Transverse colon (tissue), 4 donors: ENCODE measurements around the gene TARS1. TPM values are rescaled to one million over a fixed set of nuclear protein-coding genes. Genes with fewer than 3 reads are reported as not detected.

Source experiments
- DNase-seq: peaks from one replicate; pipeline ENCODE4 v3.0.0-alpha.2; 2019
- H3K27ac ChIP-seq, 4 donors: fragments of 200-600 bp; sonication (generic); 2 replicates each; pipeline ENCODE4 v1.5.1; 2016 to 2018; ENCODE audit warnings: inconsistent platforms in 4 of 4
- H3K27me3 ChIP-seq: fragments of 200-600 bp; sonication (generic); 2 replicates; pipeline ENCODE4 v1.5.1; 2017; ENCODE audit warnings: inconsistent platforms
- H3K36me3 ChIP-seq, 4 donors: fragments of 200-600 bp; sonication (generic); 2 replicates each; pipeline ENCODE4 v1.5.1; 2017 to 2019; ENCODE audit warnings: inconsistent platforms in 4 of 4
- H3K4me1 ChIP-seq, 4 donors: fragments of 200-600 bp; sonication (generic); 2 replicates each; pipeline ENCODE4 v1.5.1; 2017 to 2020; ENCODE audit warnings: inconsistent platforms in 4 of 4
- H3K4me3 ChIP-seq, 4 donors: fragments of 200-600 bp; sonication (generic); 1 replicate in 1 of 4; 2 replicates in 3 of 4; pipeline versions ENCODE4 v1.5.1 to v1.6.1; 2017 to 2019; ENCODE audit warnings: inconsistent platforms in 4 of 4
- H3K9me3 ChIP-seq, 2 donors: fragments of 200-600 bp; sonication (generic); 2 replicates each; pipeline ENCODE4 v1.5.1; 2017 to 2019; ENCODE audit warnings: inconsistent platforms in 2 of 2
- EP300 ChIP-seq: sonication (generic); formaldehyde crosslinking; IDR thresholded peaks from one replicate; pipeline ENCODE4 v1.6.1; 2017; ENCODE audit warnings: antibody characterized with exemption, low read depth
- POLR2A ChIP-seq: fragments of 450-650 bp; IDR thresholded peaks from one replicate; pipeline ENCODE4 v1.6.1; 2016; ENCODE audit warnings: antibody characterized with exemption, mild to moderate bottlenecking, moderate library complexity
- POLR2AphosphoS5 ChIP-seq, 3 donors: sonication (generic); formaldehyde crosslinking; IDR thresholded peaks; one replicate each; pipeline ENCODE4 v1.6.1; 2016; ENCODE audit warnings: antibody characterized with exemption in 3 of 3
- WGBS, 2 donors: methylation state at CpG; one replicate each; pipeline ENCODE4 v1.1.5; 2018; ENCODE audit warnings: low coverage in 1 of 2; 5-methylcytosine and 5-hydroxymethylcytosine counted together
- in situ Hi-C, 4 donors: fragments of 200-750 bp; cut with MboI; loops; one replicate each; pipeline versions ENCODE4 v1.15.0 to v1.15.1; 2017; ENCODE audit warnings: low sequenced_read_pairs in 3 of 4, low pct_ligation_motif_present in 1 of 4, low pct_unique_long_range_greater_than_20kb in 1 of 4
- intact Hi-C: fragments of 100-400 bp; cut with DNase I; formaldehyde crosslinking; loops from one replicate; pipeline ENCODE4 v1.15.1; 2023; ENCODE audit warnings: low total_unique reads
- total RNA-seq, 4 donors: library from RNA; depleted of rRNA; stranded (reverse); fragments of >200 nt; gene quantifications; one replicate each; pipeline ENCODE4 v1.1.0, GENCODE V29; 2016
- TF ChIP-seq, protein P1 (sequence below), 5 experiments: fragments of 200-600 bp in 3 of 5; fragments of 450-650 bp in 2 of 5; sonication (generic) in 3 of 5; IDR thresholded peaks; 1 replicate in 2 of 5; 2 replicates in 3 of 5; pipeline ENCODE4 v1.5.1; 2016 to 2017; ENCODE audit warnings: antibody characterized with exemption in 5 of 5, inconsistent platforms in 3 of 5, mild to moderate bottlenecking in 2 of 5, moderate library complexity in 1 of 5

Gene TARS1
- total RNA-seq, 4 donors from 2014 or later: 30.1 to 155 (median 92.1) TPM

DNA sequence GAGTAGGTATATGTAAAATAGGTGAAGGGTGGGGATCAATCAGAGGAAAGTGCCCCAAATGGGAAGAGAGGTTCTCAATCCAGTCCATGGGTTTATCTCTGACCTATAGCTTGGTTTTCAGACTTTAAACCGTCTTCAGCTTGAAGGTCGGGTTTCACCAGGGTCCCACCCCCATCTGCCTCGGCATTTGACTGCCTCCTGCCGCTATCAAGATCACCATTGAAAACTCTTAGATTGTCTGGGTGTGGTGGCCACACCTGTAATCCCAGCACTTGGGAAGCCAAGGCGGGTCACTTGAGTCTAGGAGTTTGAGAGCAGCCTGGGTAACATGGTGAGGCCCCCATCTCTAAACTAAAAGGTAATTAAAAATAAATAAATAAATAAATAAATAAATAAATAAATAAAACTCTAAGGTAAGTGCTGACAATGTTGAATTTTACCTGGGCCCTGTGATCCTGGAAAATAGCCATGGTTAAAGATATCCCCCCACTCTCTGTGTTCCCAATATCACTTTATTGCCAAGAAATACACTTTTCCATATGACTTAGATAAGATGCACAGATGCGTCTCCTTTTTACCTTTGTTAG, 48.8 kb downstream of the TARS1 start:
- in situ Hi-C loops (no loop called here), intact Hi-C loops (no loop called here)
- no peak for DNase-seq
- 73 to 100% methylated on average over 4 to 6 of the region's 6 CpGs for WGBS, 2 donors
- H3K4me3 ChIP-seq: no peak overlapping the region
- no peak overlapping the region for H3K27ac ChIP-seq
- TF ChIP-seq, protein P1, sequence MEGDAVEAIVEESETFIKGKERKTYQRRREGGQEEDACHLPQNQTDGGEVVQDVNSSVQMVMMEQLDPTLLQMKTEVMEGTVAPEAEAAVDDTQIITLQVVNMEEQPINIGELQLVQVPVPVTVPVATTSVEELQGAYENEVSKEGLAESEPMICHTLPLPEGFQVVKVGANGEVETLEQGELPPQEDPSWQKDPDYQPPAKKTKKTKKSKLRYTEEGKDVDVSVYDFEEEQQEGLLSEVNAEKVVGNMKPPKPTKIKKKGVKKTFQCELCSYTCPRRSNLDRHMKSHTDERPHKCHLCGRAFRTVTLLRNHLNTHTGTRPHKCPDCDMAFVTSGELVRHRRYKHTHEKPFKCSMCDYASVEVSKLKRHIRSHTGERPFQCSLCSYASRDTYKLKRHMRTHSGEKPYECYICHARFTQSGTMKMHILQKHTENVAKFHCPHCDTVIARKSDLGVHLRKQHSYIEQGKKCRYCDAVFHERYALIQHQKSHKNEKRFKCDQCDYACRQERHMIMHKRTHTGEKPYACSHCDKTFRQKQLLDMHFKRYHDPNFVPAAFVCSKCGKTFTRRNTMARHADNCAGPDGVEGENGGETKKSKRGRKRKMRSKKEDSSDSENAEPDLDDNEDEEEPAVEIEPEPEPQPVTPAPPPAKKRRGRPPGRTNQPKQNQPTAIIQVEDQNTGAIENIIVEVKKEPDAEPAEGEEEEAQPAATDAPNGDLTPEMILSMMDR (IDR thresholded peaks at IDR 0.05): no peak
- TF ChIP-seq POLR2A (no peak), POLR2AphosphoS5 (IDR thresholded peaks at IDR 0.05) (no peak), EP300 (no peak)
- H3K27me3 ChIP-seq: no peaks in the 10 kb centered on the region
- no peaks in the 10 kb centered on the region for H3K36me3 ChIP-seq
- H3K4me1 ChIP-seq: peaks cover 0 to 6% (median 0%) of the 10 kb centered on the region in 4 donors
- no peaks in the 10 kb centered on the region for H3K9me3 ChIP-seq

DNA sequence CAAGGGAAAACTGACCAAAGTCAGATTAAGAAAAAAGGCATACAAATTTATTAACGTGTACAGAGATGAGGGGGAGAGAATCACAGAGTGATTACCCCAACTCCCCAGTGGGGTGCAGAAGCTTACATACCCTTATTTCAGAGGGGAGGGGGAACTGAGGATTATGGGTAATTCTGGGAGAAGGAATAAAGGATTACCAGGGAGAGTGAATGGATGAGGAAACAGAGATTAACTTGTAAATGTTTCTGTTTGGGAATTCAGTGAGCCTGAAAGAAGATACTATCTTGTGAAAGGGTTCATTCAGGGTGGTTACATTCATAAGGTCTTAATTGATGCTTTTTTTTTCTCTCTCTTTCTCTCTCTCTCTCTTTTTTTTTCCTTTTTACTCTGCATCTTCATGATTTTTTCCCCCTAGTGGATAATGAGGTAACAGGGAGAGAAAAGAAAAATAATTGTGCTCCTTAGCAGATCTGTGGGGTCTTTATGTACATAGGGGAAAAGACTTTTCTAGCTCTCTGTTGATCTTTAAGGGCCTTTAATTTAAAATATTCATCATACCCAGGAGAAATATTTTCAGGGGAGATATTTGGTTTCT, 49.4 kb downstream of the TARS1 start:
- H3K9me3 ChIP-seq: no peaks in the 10 kb centered on the region
- DNase-seq: no peak
- TF ChIP-seq EP300: no peak
- TF ChIP-seq, protein P1 (IDR thresholded peaks at IDR 0.05): no peak
- no peak for TF ChIP-seq POLR2AphosphoS5 (IDR thresholded peaks at IDR 0.05)
- no peak for TF ChIP-seq POLR2A
- no peaks in the 10 kb centered on the region for H3K27me3 ChIP-seq
- no peaks in the 10 kb centered on the region for H3K36me3 ChIP-seq
- no peak overlapping the region for H3K27ac ChIP-seq
- 80 to 83% methylated on average over 1 of the region's 1 CpG for whole genome bisulfite sequencing, 2 donors
- intact Hi-C loops (no loop called here), in situ Hi-C loops (no loop called here)
- peaks cover 0 to 6% (median 0%) of the 10 kb centered on the region in 4 donors for H3K4me1 ChIP-seq
- no peak overlapping the region for H3K4me3 ChIP-seq

DNA sequence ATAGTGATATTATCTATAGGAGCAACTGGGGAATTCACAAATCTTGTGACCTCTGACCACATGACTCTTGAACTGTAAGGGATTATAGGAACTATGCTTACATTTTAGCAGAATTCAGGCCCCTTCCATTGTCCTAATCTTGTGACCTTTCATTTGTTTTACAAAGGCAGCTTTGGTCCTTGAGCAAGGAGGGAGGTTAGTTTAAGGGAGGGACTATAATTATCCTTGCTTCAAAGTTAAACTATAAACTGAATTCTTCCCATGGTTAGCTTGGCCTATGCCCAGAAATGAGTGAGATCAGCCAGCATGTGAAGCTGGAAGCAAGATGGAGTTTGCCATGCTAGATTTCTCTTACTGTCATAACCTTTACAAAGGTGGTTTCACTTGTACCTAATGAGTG, 51.2 kb downstream of the TARS1 start:
- Histone ChIP-seq H3K9me3 (no peaks in the 10 kb centered on the region), H3K27me3 (no peaks in the 10 kb centered on the region), H3K27ac (no peak overlapping the region), H3K4me3 (no peak overlapping the region), H3K36me3 (no peaks in the 10 kb centered on the region), H3K4me1 (peaks cover 0 to 6% (median 0%) of the 10 kb centered on the region in 4 donors)
- in situ Hi-C loops: no loop called here
- TF ChIP-seq, protein P1 (IDR thresholded peaks at IDR 0.05): no peak
- no peak for TF ChIP-seq POLR2AphosphoS5 (IDR thresholded peaks at IDR 0.05)
- TF ChIP-seq POLR2A: no peak
- TF ChIP-seq EP300: no peak
- no peak for DNase-seq
- intact Hi-C loops: no loop called here

DNA sequence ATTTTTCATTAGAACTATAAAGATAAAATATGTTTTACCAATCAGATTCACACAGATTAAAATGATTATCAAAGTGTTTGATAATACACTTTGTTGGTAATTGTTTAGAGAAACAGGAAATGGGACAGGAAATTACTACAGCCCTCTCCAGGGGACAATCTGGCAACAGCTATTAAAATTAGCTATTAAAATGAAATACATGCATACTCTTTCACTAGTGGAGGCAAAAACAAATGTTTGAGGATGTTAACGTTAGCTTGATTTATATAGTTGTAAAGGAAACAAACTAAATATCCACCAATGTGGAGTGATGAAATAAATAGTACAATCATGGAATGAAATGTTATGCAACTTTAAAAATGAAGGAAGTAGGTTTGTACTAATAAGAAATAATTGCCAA, 53.7 kb downstream of the TARS1 start:
- H3K4me1 ChIP-seq: peaks cover 0 to 6% (median 0%) of the 10 kb centered on the region in 4 donors
- 20 to 40% methylated on average over 1 of the region's 1 CpG for WGBS, 2 donors
- TF ChIP-seq POLR2AphosphoS5 (IDR thresholded peaks at IDR 0.05): no peak
- TF ChIP-seq, protein P1 (IDR thresholded peaks at IDR 0.05): no peak
- H3K4me3 ChIP-seq: no peak overlapping the region
- no peaks in the 10 kb centered on the region for H3K36me3 ChIP-seq
- no peak overlapping the region for H3K27ac ChIP-seq
- intact Hi-C loops: no loop called here
- H3K27me3 ChIP-seq: no peaks in the 10 kb centered on the region
- in situ Hi-C loops: no loop called here
- H3K9me3 ChIP-seq: no peaks in the 10 kb centered on the region
- no peak for DNase-seq
